WTC11 (cell line): ENCODE results near the gene MRGPRF.

Source experiments
- IRF2 ChIP-seq: sonication (generic); formaldehyde crosslinking; IDR thresholded peaks from 2 replicates; pipeline ENCODE4 v1.8.0; 2022; ENCODE audit warnings: low read depth, missing genetic modification reagents, borderline replicate concordance
- MLX ChIP-seq: sonication (generic); formaldehyde crosslinking; IDR thresholded peaks from 2 replicates; pipeline ENCODE4 v1.8.1; 2023; ENCODE audit warnings: mild to moderate bottlenecking, missing genetic modification reagents, moderate library complexity
- MXD4 ChIP-seq: fragments of 250-450 bp; sonication (Bioruptor Pico); IDR thresholded peaks from 2 replicates; pipeline ENCODE4 v1.8.0; 2021; ENCODE audit warnings: mild to moderate bottlenecking, moderate library complexity, borderline replicate concordance
- RELA ChIP-seq: sonication (generic); formaldehyde crosslinking; IDR thresholded peaks from 2 replicates; pipeline ENCODE4 v1.8.1; 2022; ENCODE audit warnings: missing genetic modification reagents, mild to moderate bottlenecking, borderline replicate concordance
- SMAD3 ChIP-seq: sonication (generic); formaldehyde crosslinking; IDR thresholded peaks from 2 replicates; pipeline ENCODE4 v1.8.0; 2022; ENCODE audit warnings: missing genetic modification reagents, mild to moderate bottlenecking, borderline replicate concordance
- TCF7 ChIP-seq: sonication (generic); formaldehyde crosslinking; IDR thresholded peaks from 2 replicates; pipeline ENCODE4 v1.8.0; 2022; ENCODE audit warnings: mild to moderate bottlenecking, low read depth, missing genetic modification reagents, moderate library complexity
- TP53 ChIP-seq: sonication (generic); formaldehyde crosslinking; IDR thresholded peaks from 2 replicates; pipeline ENCODE4 v1.8.1; 2023; ENCODE audit warnings: mild to moderate bottlenecking, missing genetic modification reagents
- ZNF281 ChIP-seq: sonication (generic); formaldehyde crosslinking; IDR thresholded peaks from 2 replicates; pipeline ENCODE4 v1.8.0; 2023; ENCODE audit warnings: mild to moderate bottlenecking, missing genetic modification reagents
- ZNF317 ChIP-seq: sonication (generic); formaldehyde crosslinking; IDR thresholded peaks from 2 replicates; pipeline ENCODE4 v1.8.1; 2023; ENCODE audit warnings: low read depth, mild to moderate bottlenecking, moderate library complexity, missing genetic modification reagents, borderline replicate concordance
- ZNF396 ChIP-seq: fragments of 250-450 bp; sonication (Bioruptor Pico); IDR thresholded peaks from 2 replicates; pipeline ENCODE4 v1.8.0; 2021; ENCODE audit warnings: mild to moderate bottlenecking, moderate library complexity, borderline replicate concordance
- ZNF671 ChIP-seq: fragments of 250-450 bp; sonication (Bioruptor Pico); IDR thresholded peaks from 2 replicates; pipeline ENCODE4 v1.8.0; 2021; ENCODE audit warnings: mild to moderate bottlenecking
- TF ChIP-seq, protein P1 (sequence below): sonication (generic); formaldehyde crosslinking; IDR thresholded peaks from 2 replicates; pipeline ENCODE4 v1.8.0; 2023; ENCODE audit warnings: missing genetic modification reagents
- TF ChIP-seq, protein P2 (sequence below): fragments of 200-600 bp; IDR thresholded peaks from 2 replicates; pipeline ENCODE4 v1.8.0; 2022; ENCODE audit warnings: antibody characterized with exemption
- TF ChIP-seq, protein P3 (sequence below): fragments of 250-450 bp; sonication (Bioruptor Pico); IDR thresholded peaks from 2 replicates; pipeline ENCODE4 v1.9.0; 2021; ENCODE audit warnings: mild to moderate bottlenecking

GRCh38 chr11:68990995-68991780, 21.9 kb downstream of the MRGPRF start:
- TF ChIP-seq, protein P1, sequence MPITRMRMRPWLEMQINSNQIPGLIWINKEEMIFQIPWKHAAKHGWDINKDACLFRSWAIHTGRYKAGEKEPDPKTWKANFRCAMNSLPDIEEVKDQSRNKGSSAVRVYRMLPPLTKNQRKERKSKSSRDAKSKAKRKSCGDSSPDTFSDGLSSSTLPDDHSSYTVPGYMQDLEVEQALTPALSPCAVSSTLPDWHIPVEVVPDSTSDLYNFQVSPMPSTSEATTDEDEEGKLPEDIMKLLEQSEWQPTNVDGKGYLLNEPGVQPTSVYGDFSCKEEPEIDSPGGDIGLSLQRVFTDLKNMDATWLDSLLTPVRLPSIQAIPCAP (CRISPR knock-in tag) = no peak
- TF ChIP-seq ZNF671 (no peak), ZNF396 (no peak), IRF2 (CRISPR knock-in tag) (no peak), MXD4 (CRISPR knock-in tag) (no peak), RELA (CRISPR knock-in tag) (no peak), SMAD3 (CRISPR knock-in tag) (no peak), TP53 (no peak), TCF7 (no peak), ZNF281 (CRISPR knock-in tag) (no peak), ZNF317 (no peak), MLX (no peak)
- TF ChIP-seq, protein P2, sequence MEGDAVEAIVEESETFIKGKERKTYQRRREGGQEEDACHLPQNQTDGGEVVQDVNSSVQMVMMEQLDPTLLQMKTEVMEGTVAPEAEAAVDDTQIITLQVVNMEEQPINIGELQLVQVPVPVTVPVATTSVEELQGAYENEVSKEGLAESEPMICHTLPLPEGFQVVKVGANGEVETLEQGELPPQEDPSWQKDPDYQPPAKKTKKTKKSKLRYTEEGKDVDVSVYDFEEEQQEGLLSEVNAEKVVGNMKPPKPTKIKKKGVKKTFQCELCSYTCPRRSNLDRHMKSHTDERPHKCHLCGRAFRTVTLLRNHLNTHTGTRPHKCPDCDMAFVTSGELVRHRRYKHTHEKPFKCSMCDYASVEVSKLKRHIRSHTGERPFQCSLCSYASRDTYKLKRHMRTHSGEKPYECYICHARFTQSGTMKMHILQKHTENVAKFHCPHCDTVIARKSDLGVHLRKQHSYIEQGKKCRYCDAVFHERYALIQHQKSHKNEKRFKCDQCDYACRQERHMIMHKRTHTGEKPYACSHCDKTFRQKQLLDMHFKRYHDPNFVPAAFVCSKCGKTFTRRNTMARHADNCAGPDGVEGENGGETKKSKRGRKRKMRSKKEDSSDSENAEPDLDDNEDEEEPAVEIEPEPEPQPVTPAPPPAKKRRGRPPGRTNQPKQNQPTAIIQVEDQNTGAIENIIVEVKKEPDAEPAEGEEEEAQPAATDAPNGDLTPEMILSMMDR = no peak
- TF ChIP-seq, protein P3, sequence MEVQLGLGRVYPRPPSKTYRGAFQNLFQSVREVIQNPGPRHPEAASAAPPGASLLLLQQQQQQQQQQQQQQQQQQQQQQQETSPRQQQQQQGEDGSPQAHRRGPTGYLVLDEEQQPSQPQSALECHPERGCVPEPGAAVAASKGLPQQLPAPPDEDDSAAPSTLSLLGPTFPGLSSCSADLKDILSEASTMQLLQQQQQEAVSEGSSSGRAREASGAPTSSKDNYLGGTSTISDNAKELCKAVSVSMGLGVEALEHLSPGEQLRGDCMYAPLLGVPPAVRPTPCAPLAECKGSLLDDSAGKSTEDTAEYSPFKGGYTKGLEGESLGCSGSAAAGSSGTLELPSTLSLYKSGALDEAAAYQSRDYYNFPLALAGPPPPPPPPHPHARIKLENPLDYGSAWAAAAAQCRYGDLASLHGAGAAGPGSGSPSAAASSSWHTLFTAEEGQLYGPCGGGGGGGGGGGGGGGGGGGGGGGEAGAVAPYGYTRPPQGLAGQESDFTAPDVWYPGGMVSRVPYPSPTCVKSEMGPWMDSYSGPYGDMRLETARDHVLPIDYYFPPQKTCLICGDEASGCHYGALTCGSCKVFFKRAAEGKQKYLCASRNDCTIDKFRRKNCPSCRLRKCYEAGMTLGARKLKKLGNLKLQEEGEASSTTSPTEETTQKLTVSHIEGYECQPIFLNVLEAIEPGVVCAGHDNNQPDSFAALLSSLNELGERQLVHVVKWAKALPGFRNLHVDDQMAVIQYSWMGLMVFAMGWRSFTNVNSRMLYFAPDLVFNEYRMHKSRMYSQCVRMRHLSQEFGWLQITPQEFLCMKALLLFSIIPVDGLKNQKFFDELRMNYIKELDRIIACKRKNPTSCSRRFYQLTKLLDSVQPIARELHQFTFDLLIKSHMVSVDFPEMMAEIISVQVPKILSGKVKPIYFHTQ (CRISPR knock-in tag) = no peak
